Esophagus muscularis mucosa (tissue), 3 donors: ENCODE data around the gene UBASH3A.

Experiments used
- CTCF ChIP-seq, 3 experiments: fragments of 200-600 bp in 2 of 3; fragments of 450-650 bp in 1 of 3; sonication (generic) in 2 of 3; IDR thresholded peaks; one replicate each; pipeline ENCODE4 v1.5.1; 2017 to 2019; ENCODE audit warnings: antibody characterized with exemption in 3 of 3, mild to moderate bottlenecking in 2 of 3, moderate library complexity in 1 of 3
- POLR2A ChIP-seq: fragments of 450-650 bp; IDR thresholded peaks from one replicate; pipeline ENCODE4 v1.6.1; 2017; ENCODE audit warnings: antibody characterized with exemption, moderate library complexity, mild to moderate bottlenecking, low read depth
- POLR2AphosphoS5 ChIP-seq, 2 donors: sonication (generic); formaldehyde crosslinking; IDR thresholded peaks; one replicate each; pipeline ENCODE4 v1.6.1; 2017; ENCODE audit warnings: antibody characterized with exemption in 2 of 2

- TF ChIP-seq CTCF (IDR thresholded peaks at IDR 0.05) (no peak), POLR2A (no peak), POLR2AphosphoS5 (IDR thresholded peaks at IDR 0.05) (no peak)
These were observed 25.3 kb upstream of the UBASH3A start for GRCh38 chr21:42378418-42378817.
